Mucosa of stomach (tissue), 1 donor: Measurements from ENCODE around the gene ZNF106.

Source experiments
- H3K27me3 ChIP-seq: one replicate; pipeline ENCODE4 v1.7.0; 2013; ENCODE audit warnings: mild to moderate bottlenecking, low read length; ENCODE audit not compliant: control insufficient read depth, insufficient read depth
- H3K36me3 ChIP-seq: one replicate; pipeline ENCODE4 v1.7.0; 2013; ENCODE audit warnings: low read length; ENCODE audit not compliant: control insufficient read depth, insufficient read depth
- H3K4me1 ChIP-seq: one replicate; pipeline ENCODE4 v1.7.0; 2013; ENCODE audit warnings: mild to moderate bottlenecking, low read length; ENCODE audit not compliant: control insufficient read depth, insufficient read depth
- H3K4me3 ChIP-seq: one replicate; pipeline ENCODE4 v1.7.0; 2013; ENCODE audit warnings: low read length
- H3K9ac ChIP-seq: one replicate; pipeline ENCODE4 v1.7.0; 2013; ENCODE audit warnings: mild to moderate bottlenecking, low read length, moderate library complexity
- H3K9me3 ChIP-seq: one replicate; pipeline ENCODE4 v1.7.0; 2013; ENCODE audit warnings: mild to moderate bottlenecking, low read length, moderate library complexity; ENCODE audit not compliant: control insufficient read depth
- donor health status: Pancreatic carcinoma.

ZNF106 gene

GRCh38 chr15:42374810-42375209 lies 116.1 kb downstream of the ZNF106 start:
- H3K4me3 ChIP-seq = no peak overlapping the region
- no peaks in the 10 kb centered on the region for H3K4me1 ChIP-seq
- H3K9ac ChIP-seq = no peak overlapping the region
- H3K36me3 ChIP-seq = no peaks in the 10 kb centered on the region
- no peaks in the 10 kb centered on the region for H3K9me3 ChIP-seq
- no peaks in the 10 kb centered on the region for H3K27me3 ChIP-seq

- no peak overlapping the region for H3K4me3 ChIP-seq
- H3K9me3 ChIP-seq = no peaks in the 10 kb centered on the region
- H3K9ac ChIP-seq = no peak overlapping the region
- H3K36me3 ChIP-seq = no peaks in the 10 kb centered on the region
- H3K4me1 ChIP-seq = no peaks in the 10 kb centered on the region
- no peaks in the 10 kb centered on the region for H3K27me3 ChIP-seq
These were observed 117.0 kb downstream of the ZNF106 start for GRCh38 chr15:42373936-42374335.

GRCh38 chr15:42373274-42373673 lies 117.7 kb downstream of the ZNF106 start:
- Histone ChIP-seq H3K4me1 (no peaks in the 10 kb centered on the region), H3K27me3 (no peaks in the 10 kb centered on the region), H3K36me3 (no peaks in the 10 kb centered on the region), H3K4me3 (no peak overlapping the region), H3K9ac (no peak overlapping the region), H3K9me3 (no peaks in the 10 kb centered on the region)

DNA sequence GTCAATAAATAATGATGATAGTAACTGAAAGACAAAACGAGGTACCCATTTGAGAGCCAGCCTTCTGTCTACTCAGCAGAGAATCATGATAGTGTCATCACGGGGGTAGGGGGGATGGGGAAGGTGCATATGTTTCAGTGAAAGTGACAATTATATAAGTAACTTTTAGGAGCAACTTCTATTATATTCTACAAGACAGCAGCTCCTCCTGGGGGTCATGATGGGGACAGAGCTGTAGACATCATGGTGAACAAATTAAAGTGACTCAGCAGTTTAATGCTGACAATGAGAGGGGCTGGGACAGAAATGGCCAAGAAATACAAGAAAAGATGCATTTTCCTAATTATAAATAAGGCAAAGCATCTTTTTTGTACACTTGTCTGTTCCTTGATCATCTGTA lies 119.8 kb downstream of the ZNF106 start:
- H3K9ac ChIP-seq = no peak overlapping the region
- H3K27me3 ChIP-seq = no peaks in the 10 kb centered on the region
- H3K4me3 ChIP-seq = no peak overlapping the region
- H3K36me3 ChIP-seq = no peaks in the 10 kb centered on the region
- no peaks in the 10 kb centered on the region for H3K4me1 ChIP-seq
- H3K9me3 ChIP-seq = no peaks in the 10 kb centered on the region

DNA sequence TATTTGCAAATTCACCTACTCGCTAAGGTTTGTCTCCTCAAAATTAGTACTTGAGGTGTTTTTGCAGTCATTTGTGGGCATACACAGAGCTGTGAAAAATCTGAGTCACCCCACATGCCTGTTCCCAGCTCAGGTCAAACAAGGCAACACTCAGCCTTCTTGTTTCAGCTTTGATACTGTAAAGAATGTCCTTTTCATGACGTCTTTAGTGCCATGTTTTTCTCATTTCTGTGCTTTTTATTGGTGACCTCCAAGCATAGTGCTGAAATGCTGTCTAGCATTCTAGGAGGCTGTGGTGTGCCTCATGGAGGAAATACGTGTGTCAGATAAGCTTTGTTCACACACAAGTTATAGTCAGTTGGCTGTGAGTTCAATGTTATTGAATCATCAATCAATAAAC lies 122.8 kb downstream of the ZNF106 start:
- Histone ChIP-seq H3K9ac (no peak overlapping the region), H3K27me3 (no peaks in the 10 kb centered on the region), H3K9me3 (no peaks in the 10 kb centered on the region), H3K4me3 (no peak overlapping the region), H3K4me1 (no peaks in the 10 kb centered on the region), H3K36me3 (no peaks in the 10 kb centered on the region)

GRCh38 chr15:42367041-42367440 lies 123.9 kb downstream of the ZNF106 start:
- no peaks in the 10 kb centered on the region for H3K4me1 ChIP-seq

GRCh38 chr15:42365921-42366550 lies 124.9 kb downstream of the ZNF106 start:
- Histone ChIP-seq H3K36me3 (no peaks in the 10 kb centered on the region), H3K4me1 (no peaks in the 10 kb centered on the region), H3K27me3 (no peaks in the 10 kb centered on the region), H3K4me3 (no peak overlapping the region), H3K9ac (no peak overlapping the region), H3K9me3 (no peaks in the 10 kb centered on the region)

More at GRCh38 chr15:42367041-42367440, 123.9 kb downstream of the ZNF106 start:
- no peak overlapping the region for H3K4me3 ChIP-seq
- no peaks in the 10 kb centered on the region for H3K27me3 ChIP-seq
- H3K36me3 ChIP-seq = no peaks in the 10 kb centered on the region
- no peaks in the 10 kb centered on the region for H3K9me3 ChIP-seq
- no peak overlapping the region for H3K9ac ChIP-seq

- Histone ChIP-seq H3K27me3 (no peaks in the 10 kb centered on the region), H3K4me3 (no peak overlapping the region), H3K9ac (no peak overlapping the region), H3K4me1 (no peaks in the 10 kb centered on the region), H3K36me3 (no peaks in the 10 kb centered on the region), H3K9me3 (no peaks in the 10 kb centered on the region)
These were observed 126.4 kb downstream of the ZNF106 start for GRCh38 chr15:42364529-42364928.

DNA sequence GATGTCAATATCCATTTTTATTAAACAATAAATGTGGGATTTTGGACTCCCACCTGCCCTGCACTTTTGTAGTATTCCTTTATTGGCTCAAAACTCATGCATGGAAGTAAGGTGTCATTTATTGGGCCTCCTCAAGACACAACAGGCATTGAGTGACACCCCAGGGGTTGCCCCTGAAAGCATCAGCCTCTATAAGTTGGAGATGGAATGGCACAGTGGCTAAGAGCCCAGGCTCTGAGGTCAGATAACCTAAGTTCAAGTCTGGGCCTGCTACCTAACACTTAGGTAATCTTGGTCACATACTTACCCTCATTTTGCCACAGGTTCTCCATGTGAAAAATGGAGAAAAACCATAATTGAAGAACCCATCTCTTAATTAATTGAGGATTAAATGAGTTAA lies 127.0 kb downstream of the ZNF106 start:
- no peaks in the 10 kb centered on the region for H3K36me3 ChIP-seq
- H3K9me3 ChIP-seq = no peaks in the 10 kb centered on the region
- H3K27me3 ChIP-seq = no peaks in the 10 kb centered on the region
- no peak overlapping the region for H3K4me3 ChIP-seq
- H3K4me1 ChIP-seq = no peaks in the 10 kb centered on the region
- no peak overlapping the region for H3K9ac ChIP-seq

GRCh38 chr15:42363487-42363886 lies 127.5 kb downstream of the ZNF106 start:
- Histone ChIP-seq H3K9ac (no peak overlapping the region), H3K9me3 (no peaks in the 10 kb centered on the region), H3K27me3 (no peaks in the 10 kb centered on the region), H3K4me1 (no peaks in the 10 kb centered on the region), H3K4me3 (no peak overlapping the region), H3K36me3 (no peaks in the 10 kb centered on the region)
